K562 (cell line): ENCODE data around the gene PLCD1. TPM values are rescaled to one million over a fixed set of nuclear protein-coding genes. Genes with fewer than 3 reads are reported as not detected.

ENCODE experiments used
- ATAC-seq: fragments of 200-7000 bp; cut with Tn5 transposase; 3 replicates; pipeline ENCODE4 v1.9.1; 2020; ENCODE audit warnings: moderate library complexity
- BruUV-seq: library from RNA; stranded (reverse); fragments of 400-500 nt; replicated peaks from 2 replicates; lab custom pipeline; 2021; lab: Mats Ljungman, UMichigan
- CTCF ChIA-PET: fragments of 300-600 bp; formaldehyde crosslinking; extraction: SDS; loops from one replicate; lab custom pipeline; 2021; ENCODE audit warnings: low intra/inter-chr PET ratio; lab: Yijun Ruan, JAX
- POLR2A ChIA-PET: fragments of 300-600, 350-650 bp; sonication (Branson Sonifier 250); formaldehyde crosslinking; extraction: SDS; loops from one replicate; lab custom pipeline; 2021; ENCODE audit warnings: antibody characterized with exemption, inconsistent platforms; lab: Yijun Ruan, JAX
- DNase-seq, 4 experiments: peaks; one replicate each; pipeline versions ENCODE4 v3.0.0 to v3.0.0-alpha.2; 2011 to 2018; ENCODE audit warnings: low spot score in 3 of 4, mixed read lengths in 3 of 4; ENCODE audit errors: extremely low read depth in 1 of 4
- FAIRE-seq: peaks from 2 replicates; lab custom pipeline; 2011; peaks lifted over from hg19 to GRCh38; lab: Jason Lieb, UNC
- H2AFZ ChIP-seq: 2 replicates; pipeline ENCODE4 v1.6.0; 2011; ENCODE audit warnings: low read depth, low read length, control low read depth, inconsistent platforms
- H3K27ac ChIP-seq: fragments of 200-600 bp; 3 replicates; pipeline ENCODE4 v1.8.0; 2011; ENCODE audit warnings: low read depth, mild to moderate bottlenecking, control low read depth, inconsistent platforms, low read length, moderate library complexity, mixed read lengths; ENCODE audit errors: extremely low read depth
- H3K27me3 ChIP-seq, 2 experiments: fragments of 300-600 bp in 1 of 2; 2 replicates in 1 of 2; 3 replicates in 1 of 2; pipeline versions ENCODE4 v1.6.0 to v1.8.0; 2011; ENCODE audit warnings: inconsistent platforms in 2 of 2, low read length in 2 of 2, mild to moderate bottlenecking in 1 of 2, mixed read lengths in 1 of 2, moderate library complexity in 1 of 2; ENCODE audit not compliant: control insufficient read depth in 2 of 2, insufficient read depth in 2 of 2
- H3K36me3 ChIP-seq: fragments of 300-600 bp; 3 replicates; pipeline ENCODE4 v1.8.0; 2011; ENCODE audit warnings: mild to moderate bottlenecking, low read length, inconsistent platforms; ENCODE audit not compliant: control insufficient read depth, insufficient read depth
- H3K4me1 ChIP-seq, 2 experiments: fragments of 200-600 bp in 1 of 2; replicated peaks in 1 of 2; 2 replicates in 1 of 2; 3 replicates in 1 of 2; pipeline versions ENCODE4 v1.5.1 to v1.8.0; 2011; ENCODE audit warnings: inconsistent platforms in 2 of 2, low read length in 2 of 2, mild to moderate bottlenecking in 1 of 2, mixed read lengths in 1 of 2, moderate library complexity in 1 of 2; ENCODE audit not compliant: control insufficient read depth in 2 of 2, insufficient read depth in 2 of 2
- H3K4me2 ChIP-seq: 2 replicates; pipeline ENCODE4 v1.6.1; 2011; ENCODE audit warnings: low read length, control low read depth, inconsistent platforms, mixed read lengths; ENCODE audit not compliant: insufficient read depth
- H3K4me3 ChIP-seq: fragments of 200-600 bp; sonication (generic), shearing (Covaris generic); 2 replicates; pipeline ENCODE4 v1.5.1; 2016; ENCODE audit warnings: control low read depth, inconsistent platforms
- H3K79me2 ChIP-seq: fragments of 200-600 bp; 3 replicates; pipeline ENCODE4 v1.8.0; 2011; ENCODE audit warnings: low read length, inconsistent platforms; ENCODE audit not compliant: control insufficient read depth, insufficient read depth
- H3K9ac ChIP-seq, 2 experiments: 2 replicates each; pipeline versions ENCODE4 v1.6.0 to v1.6.1; 2011; ENCODE audit warnings: low read depth in 2 of 2, low read length in 2 of 2, control low read depth in 1 of 2, inconsistent platforms in 1 of 2, mild to moderate bottlenecking in 1 of 2, mixed read lengths in 1 of 2; ENCODE audit not compliant: insufficient read depth in 1 of 2
- H3K9me1 ChIP-seq: one replicate; pipeline ENCODE4 v1.6.0; 2011; ENCODE audit warnings: inconsistent platforms, mild to moderate bottlenecking, low read length, moderate library complexity; ENCODE audit not compliant: control insufficient read depth, insufficient read depth
- H3K9me3 ChIP-seq: replicated peaks from 2 replicates; pipeline ENCODE4 v1.5.1; 2011; ENCODE audit warnings: low read depth, low read length, inconsistent platforms; ENCODE audit not compliant: control insufficient read depth, insufficient read depth
- H4K20me1 ChIP-seq: replicated peaks from 2 replicates; pipeline ENCODE4 v1.6.1; 2011; ENCODE audit warnings: low read length, inconsistent platforms, mixed read lengths; ENCODE audit not compliant: control insufficient read depth, insufficient read depth
- ARID3A ChIP-seq: IDR thresholded peaks from 2 replicates; pipeline ENCODE4 v1.6.1; 2012; ENCODE audit warnings: low read depth, low read length, improper control_type of control experiment, borderline replicate concordance
- CCAR2 ChIP-seq: fragments of 200-400 bp; formaldehyde crosslinking; IDR thresholded peaks from 2 replicates; pipeline ENCODE4 v1.6.1; 2017; ENCODE audit warnings: mild to moderate bottlenecking, low read depth, low read length
- SLC30A9 ChIP-seq: fragments of 250-450 bp; sonication (Bioruptor Pico); IDR thresholded peaks from 2 replicates; pipeline ENCODE4 v1.8.0; 2022; ENCODE audit warnings: mild to moderate bottlenecking, moderate library complexity
- SMC3 ChIP-seq: conservative IDR thresholded peaks from 2 replicates; pipeline ENCODE4 v1.6.1; 2011; ENCODE audit warnings: low read depth, low read length, improper control_type of control experiment; ENCODE audit not compliant: insufficient read depth
- THRB ChIP-seq: fragments of 450-650 bp; formaldehyde crosslinking; conservative IDR thresholded peaks from 2 replicates; pipeline ENCODE4 v1.4.0; 2022; ENCODE audit warnings: mild to moderate bottlenecking, missing genetic modification characterization
- ZNF174 ChIP-seq: fragments of 250-450 bp; sonication (Bioruptor Pico); IDR thresholded peaks from 2 replicates; pipeline ENCODE4 v1.4.0; 2020; ENCODE audit warnings: mild to moderate bottlenecking
- ZNF212 ChIP-seq: fragments of 450-650 bp; formaldehyde crosslinking; IDR thresholded peaks from 2 replicates; pipeline ENCODE4 v1.4.0; 2020; ENCODE audit warnings: mild to moderate bottlenecking
- ZNF316 ChIP-seq: fragments of 450-650 bp; IDR thresholded peaks from 2 replicates; pipeline ENCODE4 v1.6.1; 2016
- ZNF583 ChIP-seq: fragments of 250-450 bp; sonication (Bioruptor Pico); IDR thresholded peaks from 2 replicates; pipeline ENCODE4 v1.4.0; 2020
- WGBS: fragments of 100-300 bp; shearing (Covaris generic); methylation state at CpG from one replicate; pipeline ENCODE4 v1.1.6; 2016; ENCODE audit warnings: low coverage, mixed read lengths; ENCODE audit not compliant: insufficient coverage; ENCODE audit errors: missing lambda C conversion rate; 5-methylcytosine and 5-hydroxymethylcytosine counted together
- in situ Hi-C: fragments of 300-500 bp; cut with MboI; formaldehyde crosslinking; loops from 4 replicates; pipeline ENCODE4 v1.15.0; 2018; ENCODE audit warnings: inconsistent platforms, mixed read lengths
- intact Hi-C: fragments of 100-400 bp; cut with micrococcal nuclease; formaldehyde crosslinking; loops from 2 replicates; pipeline ENCODE4 v1.14.2; 2022
- polyA plus RNA-seq, 8 experiments: library from polyadenylated mRNA; depleted of rRNA in 4 of 8; stranded (reverse) in 5 of 8; unstranded in 3 of 8; fragments of >200 nt; fragmentation: Nextera tagmentation in 2 of 8; fragmentation: Illumina TruSeq in 1 of 8; extraction: Ambion mirVana in 2 of 8; extraction: Trizol in 1 of 8; gene quantifications; 2 replicates each; pipeline versions ENCODE4 v1.2.1 to v1.2.3, GENCODE V29; 2011 to 2014; ENCODE audit warnings: inconsistent platforms in 1 of 8, missing spikeins in 1 of 8
- total RNA-seq, 7 experiments: library from RNA; depleted of rRNA in 6 of 7; stranded (reverse); fragments of >200 nt in 6 of 7; fragmentation: Illumina TruSeq in 2 of 7; extraction: Trizol in 2 of 7; gene quantifications; 2 replicates each; pipeline versions ENCODE4 v1.2.1 to v1.2.3, GENCODE V29; 2011 to 2021; ENCODE audit warnings: low replicate concordance in 1 of 7

PLCD1 gene
- total and polyA plus RNA-seq, 9 of the 15 experiments (the other 6 are each of a cell fraction or from before 2014, with no cell fraction given) = 5.4 to 209 (median 116) TPM

- no TSS peak for BruUV-seq
- ChIA-PET CTCF (no interaction called here), POLR2A (no interaction called here)
- H4K20me1 ChIP-seq = no peaks in the 10 kb centered on the region
- H3K36me3 ChIP-seq = no peaks in the 10 kb centered on the region
- in situ Hi-C loops (no loop called here), intact Hi-C loops (no loop called here)
- WGBS = 16% methylated on average over 5 of the region's 5 CpGs
- peaks cover 4 to 9% of the 10 kb centered on the region in 2 experiments; a peak in 4 of 5 replicates for H3K4me1 ChIP-seq
- no peak for DNase-seq
- H3K4me2 ChIP-seq = no peak overlapping the region
- H3K9me3 ChIP-seq = no peaks in the 10 kb centered on the region
- H3K79me2 ChIP-seq = no peaks in the 10 kb centered on the region
- no peak overlapping the region for H3K9ac ChIP-seq
- H3K27ac ChIP-seq = no peak overlapping the region
- ATAC-seq = no peak
- peak overlapping the region; percentile 20; the same call in 1 of the 2 replicates for H2AFZ ChIP-seq
- no peaks in the 10 kb centered on the region for H3K9me1 ChIP-seq
- no peak for FAIRE-seq
- H3K4me3 ChIP-seq = no peak overlapping the region
- 0 out of 2 replicates have a peak, but pooled peaks have one; percentile 25 for TF ChIP-seq THRB (CRISPR knock-in tag)
- TF ChIP-seq ZNF212 (CRISPR knock-in tag) = no peak
- TF ChIP-seq ZNF316 = peak; percentile 7; the same call in 1 of the 2 replicates
- TF ChIP-seq ARID3A = no peak
- no peak for TF ChIP-seq ZNF583 (CRISPR knock-in tag)
- TF ChIP-seq ZNF174 (CRISPR knock-in tag) = no peak
- TF ChIP-seq SLC30A9 (CRISPR knock-in tag) = no peak
- TF ChIP-seq SMC3 = no peak
- no peak for TF ChIP-seq CCAR2
- peaks cover 11 to 41% of the 10 kb centered on the region in 2 experiments; a peak in 4 of 5 replicates for H3K27me3 ChIP-seq
Observed at GRCh38 chr3:38038447-38038911, 9.0 kb upstream of the PLCD1 start.
